Prostate gland (tissue), 2 donors: ENCODE measurements around the gene ACTL8. TPM values are rescaled to one million over a fixed set of nuclear protein-coding genes. Genes with fewer than 3 reads are reported as not detected.

Experiments
- DNase-seq: peaks from one replicate; pipeline ENCODE4 v3.0.0-alpha.2; 2019; ENCODE audit warnings: low spot score
- H3K27ac ChIP-seq, 2 donors: fragments of 200-600 bp; sonication (generic); 2 replicates each; pipeline ENCODE4 v1.5.1; 2017 to 2019
- H3K27me3 ChIP-seq: fragments of 200-600 bp; sonication (generic); replicated peaks from 2 replicates; pipeline ENCODE4 v1.5.1; 2019; ENCODE audit not compliant: insufficient read depth
- H3K36me3 ChIP-seq, 2 donors: fragments of 200-600 bp; sonication (generic); 1 replicate in 1 of 2; 2 replicates in 1 of 2; pipeline versions ENCODE4 v1.5.1 to v1.8.1; 2017 to 2019
- H3K4me1 ChIP-seq: fragments of 200-600 bp; sonication (generic); replicated peaks from 2 replicates; pipeline ENCODE4 v1.5.1; 2019
- H3K4me3 ChIP-seq, 2 donors: fragments of 200-600 bp; sonication (generic); 2 replicates each; pipeline ENCODE4 v1.5.1; 2017 to 2019
- H3K9me3 ChIP-seq: fragments of 200-600 bp; sonication (generic); 2 replicates; pipeline ENCODE4 v1.5.1; 2017
- POLR2A ChIP-seq: fragments of 450-650 bp; IDR thresholded peaks from one replicate; pipeline ENCODE4 v1.6.1; 2016; ENCODE audit warnings: antibody characterized with exemption, mild to moderate bottlenecking
- POLR2AphosphoS5 ChIP-seq: sonication (generic); formaldehyde crosslinking; IDR thresholded peaks from one replicate; pipeline ENCODE4 v1.6.1; 2017; ENCODE audit warnings: antibody characterized with exemption
- WGBS: methylation state at CpG from one replicate; pipeline ENCODE4 v1.1.5; 2018; 5-methylcytosine and 5-hydroxymethylcytosine counted together
- intact Hi-C: fragments of 100-400 bp; cut with DNase I; formaldehyde crosslinking; loops from one replicate; pipeline ENCODE4 v1.14.2; 2022
- total RNA-seq, 2 donors: library from RNA; depleted of rRNA; stranded (reverse); fragments of >200 nt; gene quantifications; one replicate each; pipeline ENCODE4 v1.1.0, GENCODE V29; 2016
- TF ChIP-seq, protein P1 (sequence below), 4 experiments: fragments of 200-600 bp in 2 of 4; fragments of 450-650 bp in 2 of 4; sonication (generic) in 2 of 4; IDR thresholded peaks; 1 replicate in 3 of 4; 2 replicates in 1 of 4; pipeline ENCODE4 v1.5.1; 2016 to 2019; ENCODE audit warnings: antibody characterized with exemption in 4 of 4, mild to moderate bottlenecking in 2 of 4, moderate library complexity in 2 of 4

Gene ACTL8
- total RNA-seq, 2 donors from 2014 or later, result 5.9 TPM; not detected in 1

DNA sequence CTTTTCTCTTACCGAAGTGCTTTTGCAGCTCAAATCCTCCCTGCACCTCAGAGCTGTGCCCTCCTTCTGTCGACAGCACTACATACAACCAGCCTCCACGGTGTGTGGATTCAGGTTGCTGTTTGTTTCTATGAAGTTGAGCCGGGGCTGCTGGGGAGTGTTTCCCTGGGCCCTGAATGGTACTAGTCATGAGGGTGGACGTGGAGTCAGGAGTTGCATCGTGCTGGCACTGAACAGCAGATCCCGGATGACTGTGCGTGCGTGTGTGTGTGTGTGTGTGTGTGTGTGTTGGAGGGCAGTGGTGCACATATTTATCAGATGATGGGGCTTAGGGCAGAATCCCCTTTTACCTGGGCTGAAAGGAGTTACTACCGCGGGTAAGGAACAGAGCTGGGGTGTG is 47.0 kb downstream of the ACTL8 start:
- TF ChIP-seq, protein P1, sequence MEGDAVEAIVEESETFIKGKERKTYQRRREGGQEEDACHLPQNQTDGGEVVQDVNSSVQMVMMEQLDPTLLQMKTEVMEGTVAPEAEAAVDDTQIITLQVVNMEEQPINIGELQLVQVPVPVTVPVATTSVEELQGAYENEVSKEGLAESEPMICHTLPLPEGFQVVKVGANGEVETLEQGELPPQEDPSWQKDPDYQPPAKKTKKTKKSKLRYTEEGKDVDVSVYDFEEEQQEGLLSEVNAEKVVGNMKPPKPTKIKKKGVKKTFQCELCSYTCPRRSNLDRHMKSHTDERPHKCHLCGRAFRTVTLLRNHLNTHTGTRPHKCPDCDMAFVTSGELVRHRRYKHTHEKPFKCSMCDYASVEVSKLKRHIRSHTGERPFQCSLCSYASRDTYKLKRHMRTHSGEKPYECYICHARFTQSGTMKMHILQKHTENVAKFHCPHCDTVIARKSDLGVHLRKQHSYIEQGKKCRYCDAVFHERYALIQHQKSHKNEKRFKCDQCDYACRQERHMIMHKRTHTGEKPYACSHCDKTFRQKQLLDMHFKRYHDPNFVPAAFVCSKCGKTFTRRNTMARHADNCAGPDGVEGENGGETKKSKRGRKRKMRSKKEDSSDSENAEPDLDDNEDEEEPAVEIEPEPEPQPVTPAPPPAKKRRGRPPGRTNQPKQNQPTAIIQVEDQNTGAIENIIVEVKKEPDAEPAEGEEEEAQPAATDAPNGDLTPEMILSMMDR (IDR thresholded peaks at IDR 0.05), result no peak
- TF ChIP-seq POLR2AphosphoS5 (no peak), POLR2A (no peak)
- intact Hi-C loops, result no loop called here
- Histone ChIP-seq H3K4me1 (no peaks in the 10 kb centered on the region), H3K27ac (no peak overlapping the region), H3K9me3 (no peaks in the 10 kb centered on the region), H3K27me3 (peaks cover 2% of the 10 kb centered on the region), H3K36me3 (no peaks in the 10 kb centered on the region), H3K4me3 (no peak overlapping the region)
- no peak for DNase-seq
- 63% methylated on average over 11 of the region's 11 CpGs for WGBS

DNA sequence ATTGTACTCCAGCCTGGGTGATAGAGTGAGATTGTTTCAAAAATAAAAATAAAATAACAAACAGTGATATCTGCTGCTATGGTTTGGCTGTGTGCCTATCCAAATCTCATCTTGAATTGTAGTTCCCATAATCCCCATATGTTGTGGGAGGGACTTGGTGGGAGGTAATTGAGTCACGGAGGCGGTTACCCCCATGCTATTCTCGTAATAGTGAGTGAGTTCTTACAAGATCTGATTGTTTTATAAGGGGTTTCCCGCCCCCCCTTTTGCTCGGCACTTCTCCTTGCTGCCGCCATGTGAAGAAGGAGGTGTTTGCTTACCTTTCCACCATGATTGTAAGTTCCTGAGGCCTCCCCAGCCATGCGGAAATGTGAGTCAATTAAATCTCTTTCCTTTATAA is 47.8 kb downstream of the ACTL8 start:
- Histone ChIP-seq H3K27ac (no peak overlapping the region), H3K9me3 (no peaks in the 10 kb centered on the region), H3K4me1 (no peaks in the 10 kb centered on the region), H3K36me3 (no peaks in the 10 kb centered on the region), H3K4me3 (no peak overlapping the region), H3K27me3 (peaks cover 2% of the 10 kb centered on the region)
- intact Hi-C loops, result no loop called here
- 61% methylated on average over 7 of the region's 7 CpGs for WGBS
- TF ChIP-seq POLR2A (no peak), POLR2AphosphoS5 (no peak)
- TF ChIP-seq, protein P1 (IDR thresholded peaks at IDR 0.05), result no peak
- no peak for DNase-seq

DNA sequence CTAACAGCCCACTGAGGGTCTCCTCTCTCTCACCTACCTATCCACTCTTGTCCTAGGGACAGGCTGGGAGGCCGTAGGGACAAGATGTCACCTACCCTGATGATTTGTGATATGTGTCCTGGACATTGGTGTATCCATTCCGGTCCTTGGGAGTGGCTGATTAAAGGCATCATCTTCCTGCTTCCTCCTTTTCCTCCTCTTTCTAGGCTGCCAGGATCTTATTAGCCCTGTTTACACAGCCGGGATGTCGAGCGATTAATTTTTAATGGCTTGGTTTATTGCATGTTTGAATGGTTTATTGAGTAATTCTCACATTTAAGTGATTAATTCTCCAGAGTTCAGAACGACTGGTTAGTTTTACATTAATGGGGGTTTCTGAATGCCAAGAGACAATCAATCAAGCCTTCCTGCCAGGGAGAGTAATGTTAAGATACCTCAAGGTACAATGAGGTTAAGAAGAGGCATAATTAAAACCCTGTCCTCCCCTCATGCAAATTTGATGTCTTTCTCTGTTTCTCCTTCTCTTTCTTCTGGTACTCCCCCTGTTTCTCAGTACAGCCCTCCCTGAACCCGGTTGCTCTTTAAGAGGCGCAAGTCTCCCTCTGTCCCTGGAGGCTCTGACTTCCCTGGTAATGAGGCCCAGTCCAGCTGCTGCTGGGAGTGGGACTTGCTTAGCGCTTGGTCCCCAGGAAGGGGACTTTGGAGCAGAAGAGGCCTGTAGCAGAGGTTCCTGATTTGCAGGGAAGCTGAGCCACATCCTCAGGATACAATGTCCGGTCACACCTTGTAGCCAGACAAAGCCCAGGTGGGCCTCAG is 50.9 kb downstream of the ACTL8 start:
- WGBS, result 44% methylated on average over 10 of the region's 10 CpGs
- H3K27me3 ChIP-seq, result no peaks in the 10 kb centered on the region
- no peak for DNase-seq
- TF ChIP-seq POLR2A, result no peak
- TF ChIP-seq POLR2AphosphoS5, result no peak
- TF ChIP-seq, protein P1 (IDR thresholded peaks at IDR 0.05), result no peak
- H3K4me3 ChIP-seq, result no peak overlapping the region
- H3K27ac ChIP-seq, result no peak overlapping the region
- no peaks in the 10 kb centered on the region for H3K9me3 ChIP-seq
- intact Hi-C loops, result no loop called here
- no peaks in the 10 kb centered on the region for H3K36me3 ChIP-seq
- no peaks in the 10 kb centered on the region for H3K4me1 ChIP-seq

DNA sequence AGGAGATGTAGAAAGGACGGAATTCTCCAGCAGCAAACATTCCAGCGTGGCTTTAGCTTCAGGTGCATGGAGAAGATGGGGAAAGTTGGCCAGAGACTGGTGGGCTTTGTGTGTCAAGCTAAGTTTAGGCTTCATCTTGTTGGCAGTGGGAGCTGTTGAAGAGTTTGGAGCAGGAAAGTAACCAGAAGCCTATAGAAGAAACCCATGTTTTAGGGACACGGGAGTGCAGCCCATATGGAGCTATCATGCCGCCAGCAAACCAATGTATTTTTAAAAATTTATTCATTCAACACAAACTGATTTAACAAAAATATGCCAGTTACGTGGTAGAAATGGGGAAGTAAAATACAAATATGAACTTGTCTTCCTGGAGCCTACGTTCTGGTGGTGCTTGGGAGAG is 53.7 kb downstream of the ACTL8 start:
- TF ChIP-seq, protein P1 (IDR thresholded peaks at IDR 0.05), result no peak
- TF ChIP-seq POLR2A (no peak), POLR2AphosphoS5 (no peak)
- Histone ChIP-seq H3K27me3 (no peaks in the 10 kb centered on the region), H3K9me3 (no peaks in the 10 kb centered on the region), H3K4me1 (no peaks in the 10 kb centered on the region), H3K4me3 (no peak overlapping the region), H3K27ac (no peak overlapping the region), H3K36me3 (no peaks in the 10 kb centered on the region)
- intact Hi-C loops, result no loop called here
- DNase-seq, result no peak
- WGBS, result 85% methylated on average over 6 of the region's 6 CpGs

DNA sequence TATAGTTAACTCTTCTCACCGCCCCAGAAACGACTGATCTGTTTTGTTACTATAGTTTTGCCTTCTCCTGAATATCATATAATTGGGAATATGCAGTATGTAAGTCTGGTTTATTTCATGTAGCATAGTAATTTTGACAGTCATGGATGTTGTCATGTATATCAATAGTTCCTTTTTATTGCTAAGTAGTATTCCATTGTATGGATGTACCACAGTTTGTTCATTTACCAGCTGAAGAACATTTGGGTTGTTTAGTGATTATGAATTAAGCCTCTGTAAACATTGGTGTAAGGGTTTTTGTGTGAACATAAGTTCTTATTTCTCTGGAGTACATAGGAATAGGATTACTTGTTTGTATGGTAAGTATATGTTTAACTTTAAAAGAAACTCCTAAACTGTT is 55.5 kb downstream of the ACTL8 start:
- no peak overlapping the region for H3K27ac ChIP-seq
- H3K4me1 ChIP-seq, result no peaks in the 10 kb centered on the region
- no peak overlapping the region for H3K4me3 ChIP-seq
- H3K9me3 ChIP-seq, result no peaks in the 10 kb centered on the region
- H3K36me3 ChIP-seq, result no peaks in the 10 kb centered on the region
- no peaks in the 10 kb centered on the region for H3K27me3 ChIP-seq
- 89% methylated on average over 2 of the region's 2 CpGs for WGBS
- TF ChIP-seq, protein P1 (IDR thresholded peaks at IDR 0.05), result no peak
- no peak for TF ChIP-seq POLR2AphosphoS5
- TF ChIP-seq POLR2A, result no peak
- no peak for DNase-seq
- intact Hi-C loops, result no loop called here
